ENCODE results near the gene STOX2. TPM values are rescaled to one million over a fixed set of nuclear protein-coding genes. Genes with fewer than 3 reads are reported as not detected.

STOX2 gene
- total and polyA plus RNA-seq, 12 donors: 1.1 to 12.9 (median 5.2) TPM

DNA sequence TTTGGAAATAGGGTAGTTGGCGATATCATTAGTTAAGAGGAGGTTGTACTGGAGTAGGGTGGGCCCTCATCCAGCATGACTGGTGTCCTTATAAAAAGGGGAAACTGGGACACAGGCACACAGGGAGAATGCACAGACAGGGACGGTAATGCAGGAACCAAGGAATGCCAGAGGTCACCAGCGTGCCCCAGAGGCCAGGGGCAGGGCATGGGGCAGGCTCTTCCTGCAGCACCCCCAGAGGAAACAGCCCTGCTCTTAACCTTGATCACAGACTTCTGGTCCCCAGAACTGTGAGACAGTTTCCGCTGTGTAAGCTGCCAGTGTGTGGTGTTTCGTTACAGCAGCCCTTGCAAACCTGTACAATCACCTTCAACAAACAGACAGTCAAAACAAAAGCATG lies 15.9 kb upstream of the STOX2 start:
- 73 to 89% (median 77%) methylated on average over 5 of the region's 5 CpGs for WGBS, 4 donors
- H3K27me3 ChIP-seq: no peaks in the 10 kb centered on the region
- intact Hi-C loops (cut with DNase I): no loop called here
- no peak for DNase-seq
- H3K27ac ChIP-seq: no peak overlapping the region
- no peak for TF ChIP-seq POLR2A (IDR thresholded peaks at IDR 0.05)
- TF ChIP-seq, protein P1, sequence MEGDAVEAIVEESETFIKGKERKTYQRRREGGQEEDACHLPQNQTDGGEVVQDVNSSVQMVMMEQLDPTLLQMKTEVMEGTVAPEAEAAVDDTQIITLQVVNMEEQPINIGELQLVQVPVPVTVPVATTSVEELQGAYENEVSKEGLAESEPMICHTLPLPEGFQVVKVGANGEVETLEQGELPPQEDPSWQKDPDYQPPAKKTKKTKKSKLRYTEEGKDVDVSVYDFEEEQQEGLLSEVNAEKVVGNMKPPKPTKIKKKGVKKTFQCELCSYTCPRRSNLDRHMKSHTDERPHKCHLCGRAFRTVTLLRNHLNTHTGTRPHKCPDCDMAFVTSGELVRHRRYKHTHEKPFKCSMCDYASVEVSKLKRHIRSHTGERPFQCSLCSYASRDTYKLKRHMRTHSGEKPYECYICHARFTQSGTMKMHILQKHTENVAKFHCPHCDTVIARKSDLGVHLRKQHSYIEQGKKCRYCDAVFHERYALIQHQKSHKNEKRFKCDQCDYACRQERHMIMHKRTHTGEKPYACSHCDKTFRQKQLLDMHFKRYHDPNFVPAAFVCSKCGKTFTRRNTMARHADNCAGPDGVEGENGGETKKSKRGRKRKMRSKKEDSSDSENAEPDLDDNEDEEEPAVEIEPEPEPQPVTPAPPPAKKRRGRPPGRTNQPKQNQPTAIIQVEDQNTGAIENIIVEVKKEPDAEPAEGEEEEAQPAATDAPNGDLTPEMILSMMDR (IDR thresholded peaks at IDR 0.05): no peak
- no peak overlapping the region for H3K4me3 ChIP-seq
- H3K36me3 ChIP-seq (replicated peaks in 1 of 2): no peaks in the 10 kb centered on the region
- no peaks in the 10 kb centered on the region for H3K9me3 ChIP-seq (replicated peaks in 1 of 3)
- no peaks in the 10 kb centered on the region for H3K4me1 ChIP-seq (replicated peaks in 1 of 2)

GRCh38 chr4:183897193-183897592 lies 7.9 kb upstream of the STOX2 start:
- TF ChIP-seq, protein P1 (IDR thresholded peaks at IDR 0.05): no peak
- no peak for TF ChIP-seq POLR2A (IDR thresholded peaks at IDR 0.05)
- Histone ChIP-seq H3K27me3 (no peaks in the 10 kb centered on the region), H3K36me3 (replicated peaks in 1 of 2) (no peaks in the 10 kb centered on the region), H3K4me3 (no peak overlapping the region), H3K4me1 (replicated peaks in 1 of 2) (no peaks in the 10 kb centered on the region), H3K27ac (no peak overlapping the region), H3K9me3 (replicated peaks in 1 of 3) (no peaks in the 10 kb centered on the region)
- 83 to 95% (median 86%) methylated on average over 3 of the region's 3 CpGs for WGBS, 4 donors
- intact Hi-C loops (cut with DNase I): no loop called here
- DNase-seq: no peak

DNA sequence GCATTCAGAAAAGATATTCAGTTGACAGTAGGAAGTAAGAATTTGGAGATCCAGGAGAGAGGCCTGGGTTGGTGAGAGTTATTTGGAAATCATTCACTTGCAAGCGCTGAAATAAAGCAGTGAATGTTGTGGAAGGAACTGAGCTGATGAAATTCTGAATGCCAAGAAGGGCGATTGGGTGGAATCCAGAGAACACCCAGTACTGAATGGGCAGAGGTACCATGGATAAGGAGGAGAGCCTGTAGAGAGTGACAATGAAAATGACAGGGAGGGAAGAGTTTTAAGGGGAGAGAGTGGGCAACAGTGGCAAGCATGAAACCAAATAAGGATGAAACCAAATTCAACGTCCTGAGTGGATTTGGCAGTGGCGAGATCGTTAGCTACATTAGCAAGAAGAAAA lies 6.7 kb upstream of the STOX2 start:
- no peak for TF ChIP-seq POLR2A (IDR thresholded peaks at IDR 0.05)
- TF ChIP-seq, protein P1 (IDR thresholded peaks at IDR 0.05): no peak
- Histone ChIP-seq H3K27ac (no peak overlapping the region), H3K27me3 (no peaks in the 10 kb centered on the region), H3K36me3 (replicated peaks in 1 of 2) (no peaks in the 10 kb centered on the region), H3K4me1 (replicated peaks in 1 of 2) (no peaks in the 10 kb centered on the region), H3K4me3 (no peak overlapping the region), H3K9me3 (replicated peaks in 1 of 3) (no peaks in the 10 kb centered on the region)
- 84 to 90% (median 87%) methylated on average over 5 of the region's 5 CpGs for WGBS, 4 donors
- intact Hi-C loops (cut with DNase I): no loop called here
- DNase-seq: no peak

DNA sequence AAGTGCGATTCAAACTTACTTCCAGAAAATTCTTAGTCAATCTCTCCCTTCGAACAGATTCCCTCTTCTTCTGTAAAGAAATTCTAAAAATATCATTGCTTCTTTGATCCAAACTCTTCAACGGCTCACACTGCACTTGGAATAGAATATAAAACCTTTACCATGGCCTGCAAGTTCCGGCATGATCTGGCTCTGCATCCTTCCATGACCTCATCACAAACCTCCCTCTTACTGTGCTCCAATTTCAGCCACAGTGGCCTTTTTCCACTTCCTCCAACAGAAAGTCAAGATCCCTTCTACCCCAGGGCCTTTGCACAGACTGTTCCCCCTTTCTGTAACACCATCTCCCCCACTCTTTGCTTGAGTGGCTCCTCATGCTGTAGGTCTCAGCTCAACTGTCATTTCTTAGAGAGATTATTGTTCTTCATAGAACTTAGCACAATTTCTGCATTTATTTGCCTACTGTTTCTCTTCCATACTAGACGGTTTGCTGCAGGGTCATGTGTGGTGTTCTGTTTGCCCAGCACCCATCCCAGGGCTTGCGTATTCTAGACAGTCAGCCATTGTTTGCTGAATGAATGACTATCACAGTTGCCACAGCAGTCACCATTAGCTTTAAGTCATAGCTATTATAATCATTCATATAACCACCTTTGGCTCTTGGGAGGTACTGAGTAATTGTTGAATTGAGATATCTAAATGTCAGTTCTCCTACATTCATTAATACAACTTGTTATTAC lies 1.9 kb upstream of the STOX2 start:
- no peaks in the 10 kb centered on the region for H3K9me3 ChIP-seq (replicated peaks in 1 of 3)
- WGBS, 4 donors: 81 to 93% (median 89%) methylated on average over 6 of the region's 6 CpGs
- no peak overlapping the region for H3K4me3 ChIP-seq
- H3K4me1 ChIP-seq (replicated peaks in 1 of 2): peaks cover 5 to 17% of the 10 kb centered on the region in 2 donors
- intact Hi-C loops (cut with DNase I): no loop called here
- no peak overlapping the region for H3K27ac ChIP-seq
- no peaks in the 10 kb centered on the region for H3K36me3 ChIP-seq (replicated peaks in 1 of 2)
- no peak for DNase-seq
- TF ChIP-seq, protein P1 (IDR thresholded peaks at IDR 0.05): no peak
- TF ChIP-seq POLR2A (IDR thresholded peaks at IDR 0.05): no peak
- H3K27me3 ChIP-seq: peaks cover 6% of the 10 kb centered on the region
